Erythroblast (primary cell): Measurements from ENCODE around the gene FBXW4.

Experiments
- GATA1 ChIP-seq: IDR thresholded peaks from 2 replicates; pipeline ENCODE4 v1.6.1; 2011; ENCODE audit warnings: low read depth, mild to moderate bottlenecking, control low read depth, low read length, moderate library complexity
- POLR2A ChIP-seq: IDR thresholded peaks from 2 replicates; pipeline ENCODE4 v1.6.1; 2011; ENCODE audit warnings: mild to moderate bottlenecking, low read length

- TF ChIP-seq POLR2A: no peak
- TF ChIP-seq GATA1: no peak
Measured at GRCh38 chr10:101639141-101639900, 55.6 kb downstream of the FBXW4 start.
